AG09309 (cell line): ENCODE data around the gene PLEKHA8.

Experiments used
- DNase-seq: peaks from one replicate; pipeline ENCODE4 v3.0.0-alpha.2; 2010; ENCODE audit warnings: low read depth
- H3K4me3 ChIP-seq: 2 replicates; pipeline ENCODE4 v1.5.1; 2011; ENCODE audit warnings: mild to moderate bottlenecking, low read depth, low read length, moderate library complexity; ENCODE audit not compliant: control insufficient read depth
- TF ChIP-seq, protein P1 (sequence below): IDR thresholded peaks from 2 replicates; pipeline ENCODE4 v1.5.1; 2011; ENCODE audit warnings: mild to moderate bottlenecking, low read depth, low read length, inconsistent platforms; ENCODE audit not compliant: insufficient read depth, control insufficient read depth; ENCODE audit errors: missing control alignments

The PLEKHA8 gene

DNA sequence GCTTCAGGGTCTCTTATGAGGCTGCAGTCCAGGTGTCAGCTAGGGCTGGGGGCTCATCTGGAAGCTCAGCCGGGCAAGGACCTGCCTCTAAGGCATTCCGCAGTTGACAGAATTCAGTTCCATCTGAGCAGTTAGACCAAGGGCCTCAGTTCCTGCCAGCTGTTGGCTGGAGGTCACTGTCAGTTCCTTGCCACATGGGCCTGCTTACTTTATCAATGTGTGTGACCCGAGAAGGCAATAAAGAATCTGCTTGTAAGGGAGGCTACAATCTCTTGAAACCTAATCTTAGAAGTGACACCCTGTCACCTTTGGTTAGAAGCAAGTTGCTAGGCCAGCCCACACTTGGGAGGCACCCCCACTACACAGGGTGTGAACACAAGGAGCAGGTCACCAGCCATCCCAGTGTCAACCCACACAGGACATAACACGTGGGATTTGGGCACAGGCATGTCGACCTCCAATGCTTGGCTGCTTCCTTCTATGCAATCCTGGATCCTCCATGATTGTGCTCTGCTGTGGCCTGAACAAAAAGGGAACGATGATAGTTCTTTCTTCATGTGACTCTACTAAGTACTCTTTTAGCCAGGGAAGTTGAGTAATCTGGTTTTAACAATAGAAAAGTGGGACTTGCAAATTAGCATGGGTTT, 148.4 kb downstream of the PLEKHA8 start:
- no peak overlapping the region for H3K4me3 ChIP-seq
- DNase-seq: no peak
- TF ChIP-seq, protein P1, sequence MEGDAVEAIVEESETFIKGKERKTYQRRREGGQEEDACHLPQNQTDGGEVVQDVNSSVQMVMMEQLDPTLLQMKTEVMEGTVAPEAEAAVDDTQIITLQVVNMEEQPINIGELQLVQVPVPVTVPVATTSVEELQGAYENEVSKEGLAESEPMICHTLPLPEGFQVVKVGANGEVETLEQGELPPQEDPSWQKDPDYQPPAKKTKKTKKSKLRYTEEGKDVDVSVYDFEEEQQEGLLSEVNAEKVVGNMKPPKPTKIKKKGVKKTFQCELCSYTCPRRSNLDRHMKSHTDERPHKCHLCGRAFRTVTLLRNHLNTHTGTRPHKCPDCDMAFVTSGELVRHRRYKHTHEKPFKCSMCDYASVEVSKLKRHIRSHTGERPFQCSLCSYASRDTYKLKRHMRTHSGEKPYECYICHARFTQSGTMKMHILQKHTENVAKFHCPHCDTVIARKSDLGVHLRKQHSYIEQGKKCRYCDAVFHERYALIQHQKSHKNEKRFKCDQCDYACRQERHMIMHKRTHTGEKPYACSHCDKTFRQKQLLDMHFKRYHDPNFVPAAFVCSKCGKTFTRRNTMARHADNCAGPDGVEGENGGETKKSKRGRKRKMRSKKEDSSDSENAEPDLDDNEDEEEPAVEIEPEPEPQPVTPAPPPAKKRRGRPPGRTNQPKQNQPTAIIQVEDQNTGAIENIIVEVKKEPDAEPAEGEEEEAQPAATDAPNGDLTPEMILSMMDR: no peak

DNA sequence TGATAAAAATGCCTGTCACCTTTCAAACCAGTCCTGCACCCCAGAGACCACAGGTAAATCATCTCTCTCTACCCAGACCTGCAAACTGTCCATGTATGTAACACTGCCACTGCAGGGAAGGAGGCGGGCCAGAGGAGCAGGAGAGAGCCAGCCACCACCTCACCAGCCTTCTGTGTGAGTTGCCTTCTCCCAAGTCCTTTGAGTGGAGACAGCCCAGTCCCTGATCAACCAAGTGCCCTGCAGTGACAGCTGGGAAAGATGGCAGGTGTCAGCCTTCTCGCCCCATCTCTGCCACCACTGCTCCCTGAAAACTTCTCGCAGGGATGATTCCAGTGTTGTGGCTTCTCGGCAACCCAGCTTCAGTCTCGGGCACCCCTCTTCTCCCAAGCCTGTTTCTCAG, 149.0 kb downstream of the PLEKHA8 start:
- H3K4me3 ChIP-seq: no peak overlapping the region
- TF ChIP-seq, protein P1: no peak
- no peak for DNase-seq

DNA sequence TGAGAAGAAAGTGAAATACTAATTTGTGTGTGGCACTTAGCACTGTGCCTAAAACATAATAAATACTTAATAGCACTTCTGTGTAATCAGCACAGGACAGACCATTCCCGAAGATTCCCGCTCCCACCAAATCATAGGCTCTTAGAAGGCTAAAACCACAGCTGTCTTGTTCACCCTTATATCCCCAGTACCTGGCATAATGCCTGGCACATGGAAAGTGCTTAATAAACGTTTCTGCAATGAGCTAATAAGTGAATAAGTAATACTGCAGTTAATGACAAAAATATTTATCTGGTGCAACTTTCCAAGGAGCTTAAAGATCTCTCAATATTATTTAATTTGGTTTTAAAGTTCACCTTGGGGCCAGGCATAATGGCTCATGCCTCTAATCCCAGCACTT, 149.8 kb downstream of the PLEKHA8 start:
- no peak for DNase-seq
- no peak overlapping the region for H3K4me3 ChIP-seq
- TF ChIP-seq, protein P1: no peak

DNA sequence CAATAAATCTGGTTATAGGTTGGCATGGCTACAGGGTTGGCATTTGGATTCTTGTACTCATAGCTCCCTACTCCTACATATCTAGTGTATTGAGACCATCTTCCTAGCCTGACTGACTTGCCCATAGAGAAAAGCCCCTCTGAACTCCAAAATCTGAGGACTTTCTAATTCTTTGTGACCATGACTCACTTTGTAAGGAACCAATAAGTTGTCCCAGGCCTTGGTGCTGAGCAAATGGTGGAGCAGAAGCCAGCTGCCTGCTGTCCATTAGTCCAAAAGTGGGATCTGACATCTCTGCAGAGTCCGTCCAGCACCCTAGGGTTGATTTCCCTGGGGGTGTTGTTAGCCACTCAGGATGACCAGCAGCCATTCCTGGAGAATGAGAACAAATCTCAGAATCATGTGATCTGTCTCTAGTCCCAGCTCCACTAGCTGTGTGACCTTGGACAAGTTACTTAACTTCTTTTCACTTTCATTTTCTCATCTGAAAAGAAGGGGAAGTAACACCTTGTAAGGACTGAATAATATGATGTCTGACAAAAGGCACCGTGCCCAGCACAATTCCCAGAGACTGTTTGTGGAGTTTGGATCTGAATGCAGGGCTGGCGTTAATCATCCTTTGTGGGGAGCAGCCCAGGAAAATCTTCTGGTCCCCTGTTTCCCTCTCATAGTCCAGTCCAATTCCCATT, 150.7 kb downstream of the PLEKHA8 start:
- TF ChIP-seq, protein P1: no peak
- DNase-seq: no peak
- H3K4me3 ChIP-seq: no peak overlapping the region
